GM12864 (cell line): ENCODE results near the gene NISCH.

Experiments used
- DNase-seq: peaks from one replicate; pipeline ENCODE4 v3.0.0-alpha.2; 2011; ENCODE audit warnings: low read depth
- H3K4me3 ChIP-seq: 2 replicates; pipeline ENCODE4 v1.5.1; 2011; ENCODE audit warnings: mild to moderate bottlenecking, low read depth, low read length, control low read depth
- TF ChIP-seq, protein P1 (sequence below): IDR thresholded peaks from 2 replicates; pipeline ENCODE4 v1.5.1; 2011; ENCODE audit warnings: low read depth, mild to moderate bottlenecking, moderate library complexity, low read length, control low read depth, inconsistent platforms; ENCODE audit errors: missing control alignments

The NISCH gene

DNA sequence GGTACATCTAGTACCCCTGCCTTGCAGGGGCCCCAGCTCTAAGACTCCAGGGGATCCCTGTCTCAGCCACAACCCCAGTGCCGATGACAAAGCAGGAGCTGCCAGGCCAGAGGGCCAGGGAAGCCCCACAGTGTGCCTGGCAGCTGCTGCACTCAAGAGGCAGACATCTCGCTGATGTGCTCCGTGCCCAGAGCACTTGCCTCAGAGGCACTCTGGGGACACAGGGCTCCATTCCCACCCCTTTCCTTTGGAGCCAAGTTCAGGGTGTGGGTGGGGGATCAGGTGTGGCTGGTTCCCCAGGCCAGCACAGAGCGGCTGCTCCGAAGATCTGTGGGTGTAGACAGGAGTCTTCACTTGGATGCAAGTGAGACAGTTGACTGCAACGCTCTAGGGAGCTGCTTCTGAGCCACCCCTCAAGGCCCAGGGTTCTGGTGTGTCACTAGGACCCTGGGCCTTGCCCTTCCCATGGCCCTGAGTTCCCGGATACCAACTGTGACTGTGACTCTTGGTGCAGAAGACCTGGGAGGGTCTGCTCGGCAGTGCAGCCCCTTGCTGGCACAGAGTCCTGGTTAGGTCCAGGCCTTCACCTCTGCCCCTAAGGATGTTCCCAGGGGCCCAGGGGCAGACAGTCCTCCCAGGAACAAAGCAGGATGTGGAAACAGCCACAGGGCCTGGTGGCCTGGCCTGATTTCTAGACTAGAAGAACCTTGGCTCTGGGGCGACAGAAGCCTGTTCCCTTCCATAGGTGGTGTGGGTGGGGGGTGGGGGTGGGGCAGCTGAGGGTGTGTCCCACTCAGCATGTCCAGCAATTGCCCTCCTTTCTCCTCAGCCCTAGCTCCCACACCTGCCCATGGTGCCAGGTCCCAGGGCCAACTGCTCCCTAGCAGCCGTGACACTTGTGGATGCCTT lies 75.8 kb downstream of the NISCH start:
- H3K4me3 ChIP-seq, result peak overlapping the region; percentile 84
- TF ChIP-seq, protein P1, sequence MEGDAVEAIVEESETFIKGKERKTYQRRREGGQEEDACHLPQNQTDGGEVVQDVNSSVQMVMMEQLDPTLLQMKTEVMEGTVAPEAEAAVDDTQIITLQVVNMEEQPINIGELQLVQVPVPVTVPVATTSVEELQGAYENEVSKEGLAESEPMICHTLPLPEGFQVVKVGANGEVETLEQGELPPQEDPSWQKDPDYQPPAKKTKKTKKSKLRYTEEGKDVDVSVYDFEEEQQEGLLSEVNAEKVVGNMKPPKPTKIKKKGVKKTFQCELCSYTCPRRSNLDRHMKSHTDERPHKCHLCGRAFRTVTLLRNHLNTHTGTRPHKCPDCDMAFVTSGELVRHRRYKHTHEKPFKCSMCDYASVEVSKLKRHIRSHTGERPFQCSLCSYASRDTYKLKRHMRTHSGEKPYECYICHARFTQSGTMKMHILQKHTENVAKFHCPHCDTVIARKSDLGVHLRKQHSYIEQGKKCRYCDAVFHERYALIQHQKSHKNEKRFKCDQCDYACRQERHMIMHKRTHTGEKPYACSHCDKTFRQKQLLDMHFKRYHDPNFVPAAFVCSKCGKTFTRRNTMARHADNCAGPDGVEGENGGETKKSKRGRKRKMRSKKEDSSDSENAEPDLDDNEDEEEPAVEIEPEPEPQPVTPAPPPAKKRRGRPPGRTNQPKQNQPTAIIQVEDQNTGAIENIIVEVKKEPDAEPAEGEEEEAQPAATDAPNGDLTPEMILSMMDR, result no peak
- no peak for DNase-seq

DNA sequence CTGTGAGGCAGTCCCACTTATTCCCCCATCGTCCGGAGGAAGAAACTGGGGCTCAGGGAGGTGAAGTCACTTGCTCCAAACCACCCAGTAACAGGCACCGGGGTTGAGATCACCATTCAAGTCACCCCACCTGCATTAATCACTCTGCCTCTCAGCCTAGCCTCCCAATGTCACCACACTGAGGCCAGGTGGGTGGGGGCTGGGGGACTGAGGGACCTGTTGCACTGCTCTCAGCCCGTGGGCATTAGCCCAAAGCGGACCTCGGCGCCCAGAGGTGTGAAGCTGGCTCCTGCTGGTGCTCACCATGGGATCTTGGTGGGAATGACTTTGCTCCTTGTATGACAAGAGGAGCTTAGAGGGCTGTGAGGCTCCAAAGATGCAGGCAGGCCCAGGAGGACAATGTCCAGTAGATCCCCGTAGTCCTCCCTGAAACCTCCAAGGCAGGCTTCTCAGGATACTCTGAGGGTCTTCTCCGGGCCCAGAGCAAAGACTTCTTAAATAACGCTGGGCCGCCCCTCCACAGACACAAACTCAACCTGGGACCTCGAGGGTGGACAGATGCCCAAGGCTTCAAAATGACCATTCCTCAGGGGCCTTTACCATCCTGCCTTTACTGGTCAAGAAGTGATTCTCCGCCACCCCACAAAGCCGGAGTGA lies 76.6 kb downstream of the NISCH start:
- DNase-seq, result no peak
- H3K4me3 ChIP-seq, result peak overlapping the region; percentile 84
- TF ChIP-seq, protein P1, result no peak

- H3K4me3 ChIP-seq, result peak overlapping the region; percentile 84
- peak; percentile 42 for DNase-seq
- TF ChIP-seq, protein P1, result no peak
Observed at GRCh38 chr3:52532517-52532837, 77.1 kb downstream of the NISCH start.

DNA sequence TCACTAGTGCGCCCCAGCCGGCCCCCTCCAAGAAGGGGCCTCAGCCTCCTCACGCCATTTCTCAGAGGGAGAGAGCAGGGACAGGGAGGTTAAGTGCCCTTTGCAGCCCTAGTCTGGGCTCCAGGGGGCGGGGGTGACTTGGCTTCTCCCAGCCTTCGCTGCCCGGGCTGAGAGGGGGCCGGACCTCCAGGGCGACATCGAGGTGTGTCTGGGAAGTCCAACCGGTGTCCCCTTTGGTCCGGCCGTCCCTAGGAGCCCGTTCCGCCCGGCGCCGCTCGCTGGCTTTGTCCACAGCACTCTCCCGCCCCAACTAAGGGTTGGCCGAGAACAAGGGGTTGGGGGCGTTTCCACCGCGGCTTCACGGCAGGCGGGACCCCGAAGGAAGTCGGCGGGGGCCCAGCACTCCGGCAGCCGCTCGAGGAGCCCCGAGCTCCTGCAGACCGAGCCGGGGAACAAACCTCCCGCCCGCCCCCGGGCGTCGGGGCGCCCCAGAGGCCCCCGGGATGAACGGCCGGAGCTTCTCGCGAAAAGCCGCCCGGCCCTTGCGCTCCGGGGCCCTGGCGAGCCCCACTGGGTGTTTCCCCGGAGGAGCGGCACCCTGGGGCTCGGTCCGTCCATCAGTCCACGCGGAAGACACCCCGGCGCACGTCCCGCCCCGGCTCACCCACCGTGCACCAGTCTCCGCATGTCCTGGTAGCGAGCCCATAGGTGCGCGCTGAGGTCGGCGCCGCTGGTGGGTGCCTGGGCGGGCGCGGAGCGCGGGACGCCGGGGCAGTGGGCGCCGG lies 77.6 kb downstream of the NISCH start:
- TF ChIP-seq, protein P1, result no peak
- DNase-seq, result no peak

GRCh38 chr3:52533623-52534280 lies 78.3 kb downstream of the NISCH start, which contains the start of gene NT5DC2:
Gene NT5DC2, minus strand, starts transcription at chr3:52533857. Its CDS starts 120 bp downstream, at chr3:52533737.
- peak within 1 kb of the TSS; percentile 84 for H3K4me3 ChIP-seq
- DNase-seq, result no peak
- TF ChIP-seq, protein P1, result no peak

More for the DNA sequence above, 77.6 kb downstream of the NISCH start:
- peak overlapping the region; percentile 84 for H3K4me3 ChIP-seq
